Progenitor cell of endocrine pancreas (in vitro differentiated cells): ENCODE data around the gene CHTF18. TPM values are rescaled to one million over a fixed set of nuclear protein-coding genes. Genes with fewer than 3 reads are reported as not detected.

ENCODE experiments used
- DNase-seq: peaks from one replicate; pipeline ENCODE4 v3.0.0; 2021; ENCODE audit warnings: low spot score; ENCODE audit not compliant: unreplicated experiment
- H3K27ac Mint-ChIP-seq: 2 replicates; pipeline ENCODE4 v1.8.0; 2021; ENCODE audit warnings: mild to moderate bottlenecking, moderate library complexity, mixed read lengths
- H3K27me3 Mint-ChIP-seq: 2 replicates; pipeline ENCODE4 v1.8.0; 2021; ENCODE audit warnings: mixed read lengths
- H3K36me3 Mint-ChIP-seq: 2 replicates; pipeline ENCODE4 v1.8.0; 2022; ENCODE audit warnings: mixed read lengths; ENCODE audit not compliant: insufficient read depth
- H3K4me1 Mint-ChIP-seq: 2 replicates; pipeline ENCODE4 v1.8.0; 2021; ENCODE audit warnings: low read depth, mixed read lengths
- H3K4me3 Mint-ChIP-seq: 2 replicates; pipeline ENCODE4 v1.8.0; 2021; ENCODE audit warnings: low read depth, mild to moderate bottlenecking, moderate library complexity, mixed read lengths
- H3K9me3 Mint-ChIP-seq: 2 replicates; pipeline ENCODE4 v1.8.0; 2021; ENCODE audit warnings: low read depth, mixed read lengths
- total RNA-seq: library from RNA; stranded (reverse); gene quantifications from 2 replicates; pipeline ENCODE4 v1.2.1, GENCODE V29; 2021
- TF ChIP-seq, protein P1 (sequence below): fragments of 200-600 bp; sonication (generic); IDR thresholded peaks from one replicate; pipeline ENCODE4 v1.5.0; 2021; ENCODE audit warnings: antibody characterized with exemption, mild to moderate bottlenecking; ENCODE audit not compliant: unreplicated experiment

CHTF18 gene
- total RNA-seq, 1 donor from 2014 or later: 99.3 TPM

- H3K27ac Mint-ChIP-seq: no peak overlapping the region
- DNase-seq: no peak
- peaks cover 4% of the 10 kb centered on the region for H3K36me3 Mint-ChIP-seq
- H3K4me3 Mint-ChIP-seq: no peak overlapping the region
- no peaks in the 10 kb centered on the region for H3K9me3 Mint-ChIP-seq
- H3K27me3 Mint-ChIP-seq: peaks cover 7% of the 10 kb centered on the region
- H3K4me1 Mint-ChIP-seq: no peaks in the 10 kb centered on the region
- TF ChIP-seq, protein P1, sequence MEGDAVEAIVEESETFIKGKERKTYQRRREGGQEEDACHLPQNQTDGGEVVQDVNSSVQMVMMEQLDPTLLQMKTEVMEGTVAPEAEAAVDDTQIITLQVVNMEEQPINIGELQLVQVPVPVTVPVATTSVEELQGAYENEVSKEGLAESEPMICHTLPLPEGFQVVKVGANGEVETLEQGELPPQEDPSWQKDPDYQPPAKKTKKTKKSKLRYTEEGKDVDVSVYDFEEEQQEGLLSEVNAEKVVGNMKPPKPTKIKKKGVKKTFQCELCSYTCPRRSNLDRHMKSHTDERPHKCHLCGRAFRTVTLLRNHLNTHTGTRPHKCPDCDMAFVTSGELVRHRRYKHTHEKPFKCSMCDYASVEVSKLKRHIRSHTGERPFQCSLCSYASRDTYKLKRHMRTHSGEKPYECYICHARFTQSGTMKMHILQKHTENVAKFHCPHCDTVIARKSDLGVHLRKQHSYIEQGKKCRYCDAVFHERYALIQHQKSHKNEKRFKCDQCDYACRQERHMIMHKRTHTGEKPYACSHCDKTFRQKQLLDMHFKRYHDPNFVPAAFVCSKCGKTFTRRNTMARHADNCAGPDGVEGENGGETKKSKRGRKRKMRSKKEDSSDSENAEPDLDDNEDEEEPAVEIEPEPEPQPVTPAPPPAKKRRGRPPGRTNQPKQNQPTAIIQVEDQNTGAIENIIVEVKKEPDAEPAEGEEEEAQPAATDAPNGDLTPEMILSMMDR: no peak
These were observed 8.7 kb downstream of the CHTF18 start for GRCh38 chr16:797120-797420.

DNA sequence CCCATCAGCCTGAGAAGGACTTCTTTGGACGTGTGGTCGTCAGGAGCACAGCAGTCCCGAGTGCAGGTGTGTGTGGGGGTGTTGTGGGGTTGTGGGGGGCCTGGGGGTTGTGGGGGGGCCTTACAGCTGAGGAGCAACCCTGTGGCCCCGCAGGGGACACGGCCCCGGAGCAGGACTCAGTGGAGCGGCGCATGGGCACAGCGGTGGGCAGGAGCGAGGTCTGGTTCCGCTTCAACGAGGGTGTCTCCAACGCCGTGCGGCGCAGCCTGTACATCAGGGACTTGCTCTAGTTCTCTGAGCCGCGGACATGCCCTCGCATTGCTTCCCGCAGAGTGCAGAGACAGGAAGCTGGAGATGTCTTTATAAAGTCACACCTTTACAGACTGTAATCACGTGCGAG is 9.3 kb downstream of the CHTF18 start:
- Mint-ChIP-seq H3K36me3 (peaks cover 4% of the 10 kb centered on the region), H3K27ac (no peak overlapping the region), H3K9me3 (no peaks in the 10 kb centered on the region), H3K4me1 (no peaks in the 10 kb centered on the region), H3K4me3 (no peak overlapping the region), H3K27me3 (peaks cover 12% of the 10 kb centered on the region)
- TF ChIP-seq, protein P1: no peak
- no peak for DNase-seq

GRCh38 chr16:798666-799065 is 10.2 kb downstream of the CHTF18 start:
- H3K36me3 Mint-ChIP-seq: peaks cover 4% of the 10 kb centered on the region
- TF ChIP-seq, protein P1: no peak
- H3K4me3 Mint-ChIP-seq: no peak overlapping the region
- no peaks in the 10 kb centered on the region for H3K9me3 Mint-ChIP-seq
- no peaks in the 10 kb centered on the region for H3K4me1 Mint-ChIP-seq
- H3K27ac Mint-ChIP-seq: no peak overlapping the region
- peaks cover 19% of the 10 kb centered on the region for H3K27me3 Mint-ChIP-seq
- no peak for DNase-seq

DNA sequence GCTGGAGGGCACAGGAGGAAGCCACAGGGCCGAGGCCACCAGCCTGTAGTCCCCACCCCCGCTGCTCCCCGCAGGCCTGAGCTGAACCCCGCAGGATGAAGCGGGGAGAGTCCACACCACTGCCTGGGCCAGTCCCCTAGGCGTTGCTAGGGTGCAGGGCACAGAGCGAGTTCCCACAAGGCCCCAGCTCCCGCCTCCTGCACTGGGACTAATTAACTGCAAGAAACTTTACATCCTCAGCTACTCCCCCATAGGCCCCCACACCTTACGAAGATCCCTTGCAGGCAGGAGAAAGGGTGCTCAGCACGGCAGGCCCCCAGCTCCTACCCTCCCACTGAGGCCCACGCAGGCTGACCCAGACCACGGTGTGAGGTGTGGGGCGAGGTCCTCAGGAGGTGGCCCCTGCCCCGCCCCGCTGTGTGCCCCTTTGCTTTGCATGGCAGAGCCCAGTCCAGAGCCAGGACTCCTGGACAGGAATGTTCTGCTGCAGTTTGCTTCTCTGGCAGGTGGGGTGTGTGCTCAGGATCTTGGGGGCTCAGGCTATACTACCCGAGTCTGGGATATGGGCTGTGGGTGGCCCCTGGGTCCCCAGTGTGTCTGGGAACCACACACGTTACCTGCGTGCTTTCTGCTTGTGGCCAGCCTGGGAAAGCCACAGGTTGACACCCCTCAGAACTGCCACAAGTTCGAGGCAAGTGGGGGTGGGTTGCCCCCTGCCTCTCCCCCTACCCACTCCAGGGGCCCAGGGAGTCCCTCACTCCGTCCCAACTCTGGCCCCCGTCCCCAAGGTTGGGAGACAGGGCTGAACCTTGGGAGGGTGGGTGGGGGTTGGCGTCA is 10.9 kb downstream of the CHTF18 start:
- H3K27ac Mint-ChIP-seq: no peak overlapping the region
- H3K36me3 Mint-ChIP-seq: peaks cover 4% of the 10 kb centered on the region
- no peaks in the 10 kb centered on the region for H3K4me1 Mint-ChIP-seq
- peaks cover 25% of the 10 kb centered on the region for H3K27me3 Mint-ChIP-seq
- H3K4me3 Mint-ChIP-seq: no peak overlapping the region
- no peak for DNase-seq
- H3K9me3 Mint-ChIP-seq: no peaks in the 10 kb centered on the region
- TF ChIP-seq, protein P1: no peak

- peaks cover 30% of the 10 kb centered on the region for H3K27me3 Mint-ChIP-seq
These were observed 11.8 kb downstream of the CHTF18 start, which contains the start of gene GNG13 for GRCh38 chr16:799948-800833. GNG13 (minus strand) TSS chr16:800734; CDS start chr16:799077, 1,657 bp downstream.

More at GRCh38 chr16:799948-800833, 11.8 kb downstream of the CHTF18 start, which contains the start of gene GNG13:
- Mint-ChIP-seq H3K9me3 (no peaks in the 10 kb centered on the region), H3K36me3 (peaks cover 4% of the 10 kb centered on the region), H3K27ac (no peak within 1 kb of the TSS), H3K4me1 (no peaks in the 10 kb centered on the region), H3K4me3 (no peak within 1 kb of the TSS)
- TF ChIP-seq, protein P1: no peak
- no peak for DNase-seq
